HepG2 (cell line): ENCODE data around the gene LYRM7. TPM values are rescaled to one million over a fixed set of nuclear protein-coding genes. Genes with fewer than 3 reads are reported as not detected.
"Not testable (repeated sequence)": the region's sequence is repeated elsewhere in the genome, so short reads cannot be mapped to it uniquely, and the experiment has no call there.

ENCODE experiments used
- ATAC-seq: fragments of 200-7000 bp; cut with Tn5 transposase; 3 replicates; pipeline ENCODE4 v1.9.1; 2020; ENCODE audit warnings: mild to moderate bottlenecking, moderate library complexity
- BruUV-seq: library from RNA; stranded (reverse); fragments of 400-500 nt; replicated peaks from 2 replicates; lab custom pipeline; 2021; lab: Mats Ljungman, UMichigan
- CTCF ChIA-PET: fragments of 300-600 bp; formaldehyde crosslinking; extraction: SDS; loops from one replicate; lab custom pipeline; 2021; ENCODE audit warnings: low total read pairs, inconsistent platforms, low intra/inter-chr PET ratio; lab: Yijun Ruan, JAX
- POLR2A ChIA-PET: fragments of 350-600 bp; sonication (Branson Sonifier 250); formaldehyde crosslinking; loops from one replicate; lab custom pipeline; 2020; ENCODE audit warnings: antibody characterized with exemption, inconsistent platforms; lab: Yijun Ruan, JAX
- DNase-seq: peaks from one replicate; pipeline ENCODE4 v3.0.0-alpha.2; 2015; ENCODE audit warnings: low spot score
- FAIRE-seq: peaks from 3 replicates; lab custom pipeline; 2011; peaks lifted over from hg19 to GRCh38; lab: Jason Lieb, UNC
- H2AFZ ChIP-seq: one replicate; pipeline ENCODE4 v1.6.1; 2011; ENCODE audit warnings: low read length, inconsistent platforms
- H3K27ac ChIP-seq: fragments of 300-600 bp; 3 replicates; pipeline ENCODE4 v1.8.0; 2011; ENCODE audit warnings: mixed run types, mild to moderate bottlenecking, mixed read lengths, low read length, inconsistent platforms; ENCODE audit not compliant: insufficient read depth; ENCODE audit errors: extremely low read length
- H3K27me3 ChIP-seq, 2 experiments: fragments of 200-600 bp in 1 of 2; 2 replicates in 1 of 2; 3 replicates in 1 of 2; pipeline versions ENCODE4 v1.6.0 to v1.8.0; 2011; ENCODE audit warnings: low read length in 2 of 2, mild to moderate bottlenecking in 2 of 2, moderate library complexity in 2 of 2, inconsistent platforms in 1 of 2; ENCODE audit not compliant: insufficient read depth in 2 of 2, control insufficient read depth in 1 of 2
- H3K36me3 ChIP-seq, 2 experiments: fragments of 200-600 bp in 1 of 2; replicated peaks in 1 of 2; 2 replicates in 1 of 2; 3 replicates in 1 of 2; pipeline versions ENCODE4 v1.5.1 to v1.8.0; 2011; ENCODE audit warnings: low read length in 2 of 2, inconsistent platforms in 1 of 2; ENCODE audit not compliant: insufficient read depth in 2 of 2, control insufficient read depth in 1 of 2
- H3K4me1 ChIP-seq: 2 replicates; pipeline ENCODE4 v1.5.1; 2012; ENCODE audit warnings: low read length, inconsistent platforms; ENCODE audit not compliant: insufficient read depth
- H3K4me2 ChIP-seq: 2 replicates; pipeline ENCODE4 v1.6.0; 2011; ENCODE audit warnings: low read depth, low read length, inconsistent platforms
- H3K4me3 ChIP-seq, 3 experiments: fragments of 200-600 bp in 1 of 3; sonication (generic), shearing (Covaris generic) in 1 of 3; replicated peaks in 1 of 3; 2 replicates each; pipeline ENCODE4 v1.5.1; 2011 to 2016; ENCODE audit warnings: low read length in 3 of 3, inconsistent platforms in 2 of 3, low read depth in 2 of 3, mild to moderate bottlenecking in 2 of 3, control low read depth in 1 of 3, mixed read lengths in 1 of 3; ENCODE audit not compliant: insufficient read depth in 1 of 3
- H3K79me2 ChIP-seq: one replicate; pipeline ENCODE4 v1.6.1; 2011; ENCODE audit warnings: low read length, inconsistent platforms; ENCODE audit not compliant: insufficient read depth
- H3K9ac ChIP-seq: 2 replicates; pipeline ENCODE4 v1.6.0; 2011; ENCODE audit warnings: mild to moderate bottlenecking, low read depth, low read length, inconsistent platforms; ENCODE audit not compliant: insufficient read depth
- H3K9me3 ChIP-seq: 2 replicates; pipeline ENCODE4 v1.5.1; 2012; ENCODE audit warnings: mild to moderate bottlenecking, low read length
- H4K20me1 ChIP-seq: 2 replicates; pipeline ENCODE4 v1.6.0; 2011; ENCODE audit warnings: inconsistent platforms, mild to moderate bottlenecking, low read length, moderate library complexity; ENCODE audit not compliant: insufficient read depth
- CEBPB ChIP-seq: IDR thresholded peaks from 2 replicates; pipeline ENCODE4 v1.6.1; 2011; ENCODE audit warnings: low read depth, low read length, improper control_type of control experiment, borderline replicate concordance
- CEBPZ ChIP-seq: IDR thresholded peaks from 2 replicates; pipeline ENCODE4 v1.6.1; 2012; ENCODE audit warnings: low read length, improper control_type of control experiment
- KLF13 ChIP-seq: sonication (generic); formaldehyde crosslinking; IDR thresholded peaks from 2 replicates; pipeline ENCODE4 v1.4.0; 2020; ENCODE audit warnings: mild to moderate bottlenecking, missing genetic modification reagents
- MEF2D ChIP-seq: sonication (generic); formaldehyde crosslinking; IDR thresholded peaks from 2 replicates; pipeline ENCODE4 v1.5.1; 2020; ENCODE audit warnings: mild to moderate bottlenecking, missing genetic modification reagents
- PITX1 ChIP-seq: sonication (generic); formaldehyde crosslinking; IDR thresholded peaks from 2 replicates; pipeline ENCODE4 v1.5.1; 2020; ENCODE audit warnings: mild to moderate bottlenecking, missing genetic modification reagents
- SNAPC2 ChIP-seq: sonication (generic); formaldehyde crosslinking; IDR thresholded peaks from 2 replicates; pipeline ENCODE4 v1.8.1; 2022; ENCODE audit warnings: mild to moderate bottlenecking, missing genetic modification reagents
- TFAP4 ChIP-seq: sonication (generic); IDR thresholded peaks from 2 replicates; pipeline ENCODE4 v1.6.1; 2016; ENCODE audit warnings: low read depth, borderline replicate concordance
- ZNF672 ChIP-seq: sonication (generic); formaldehyde crosslinking; IDR thresholded peaks from 2 replicates; pipeline ENCODE4 v1.8.1; 2022; ENCODE audit warnings: missing genetic modification reagents
- ZNF777 ChIP-seq: sonication (generic); formaldehyde crosslinking; IDR thresholded peaks from 2 replicates; pipeline ENCODE4 v1.4.0; 2020; ENCODE audit warnings: missing genetic modification reagents
- WGBS: methylation state at CpG from one replicate; pipeline ENCODE4 v1.1.6; 2017; ENCODE audit warnings: low lambda C conversion rate; 5-methylcytosine and 5-hydroxymethylcytosine counted together
- in situ Hi-C: cut with HindIII; loops from 2 replicates; pipeline ENCODE4 v1.10.0; 2017; ENCODE audit warnings: low pct_unique_long_range_greater_than_20kb; ENCODE audit not compliant: extremely low pct_ligation_motif_present
- intact Hi-C: fragments of 100-400 bp; cut with micrococcal nuclease; formaldehyde crosslinking; loops from one replicate; pipeline ENCODE4 v1.10.0; 2022; ENCODE audit not compliant: unreplicated experiment
- polyA plus RNA-seq, 8 experiments: library from polyadenylated mRNA; depleted of rRNA in 3 of 8; stranded (reverse) in 7 of 8; unstranded in 1 of 8; fragments of >200 nt; fragmentation: Illumina TruSeq in 4 of 8; extraction: Trizol in 4 of 8; gene quantifications; 2 replicates each; pipeline versions ENCODE4 v1.2.1 to v1.2.3, GENCODE V29; 2011 to 2016; ENCODE audit warnings: low read depth in 4 of 8, missing spikeins in 1 of 8, mixed read lengths in 1 of 8; ENCODE audit not compliant: insufficient read depth in 1 of 8
- total RNA-seq, 5 experiments: library from RNA; depleted of rRNA; stranded (reverse); fragments of >200 nt; fragmentation: Illumina TruSeq; extraction: Trizol; gene quantifications; 2 replicates each; pipeline ENCODE4 v1.2.3, GENCODE V29; 2016; ENCODE audit warnings: low read depth in 1 of 5

The LYRM7 gene
- total and polyA plus RNA-seq, 2 of the 13 experiments (the other 11 are each of a cell fraction or from before 2014, with no cell fraction given): 3.0 to 5.5 TPM

- DNase-seq, BruUV-seq, POLR2A ChIA-PET, H2AFZ ChIP-seq, H3K4me3 ChIP-seq, CTCF ChIA-PET, H3K27me3 ChIP-seq, H3K4me2 ChIP-seq, H3K27ac ChIP-seq, H3K4me1 ChIP-seq, ATAC-seq, intact Hi-C loops, H3K79me2 ChIP-seq, in situ Hi-C loops, FAIRE-seq, H4K20me1 ChIP-seq, H3K9ac ChIP-seq, H3K9me3 ChIP-seq, H3K36me3 ChIP-seq: not testable (repeated sequence)
- WGBS: 71% methylated on average over 2 of the region's 2 CpGs
Measured at GRCh38 chr5:131133091-131133490, 37.7 kb upstream of the LYRM7 start.

GRCh38 chr5:131138406-131138805 is 32.3 kb upstream of the LYRM7 start:
- DNase-seq, POLR2A ChIA-PET, ATAC-seq, H3K27ac ChIP-seq, H4K20me1 ChIP-seq, H3K79me2 ChIP-seq, CTCF ChIA-PET, in situ Hi-C loops, H3K36me3 ChIP-seq, H3K4me1 ChIP-seq, H3K4me2 ChIP-seq, FAIRE-seq, H3K9ac ChIP-seq, BruUV-seq, H3K4me3 ChIP-seq, H3K27me3 ChIP-seq, H3K9me3 ChIP-seq, H2AFZ ChIP-seq, intact Hi-C loops: not testable (repeated sequence)
- WGBS: 0% methylated on average over 1 of the region's 5 CpGs

- WGBS: 49% methylated on average over 2 of the region's 2 CpGs
- no peaks in the 10 kb centered on the region for H4K20me1 ChIP-seq
- FAIRE-seq (no peak), ATAC-seq (no peak), DNase-seq (no peak)
- H3K9ac ChIP-seq: no peak overlapping the region
- CTCF ChIA-PET: no interaction called here
- intact Hi-C loops (no loop called here), in situ Hi-C loops (no loop called here)
- H3K4me1 ChIP-seq: no peaks in the 10 kb centered on the region
- no peak overlapping the region for H3K4me2 ChIP-seq
- no peaks in the 10 kb centered on the region for H3K27me3 ChIP-seq
- no TSS peak for BruUV-seq
- POLR2A ChIA-PET: no interaction called here
- H3K79me2 ChIP-seq: no peaks in the 10 kb centered on the region
- no peaks in the 10 kb centered on the region for H3K36me3 ChIP-seq
- no peaks in the 10 kb centered on the region for H3K9me3 ChIP-seq
- no peak overlapping the region for H3K27ac ChIP-seq
- no peak overlapping the region for H3K4me3 ChIP-seq
- H2AFZ ChIP-seq: no peak overlapping the region
- TF ChIP-seq TFAP4 (no peak), SNAPC2 (CRISPR knock-in tag) (no peak), ZNF777 (CRISPR knock-in tag) (no peak), PITX1 (no peak), CEBPB (no peak), KLF13 (no peak), ZNF672 (CRISPR knock-in tag) (no peak), CEBPZ (no peak), MEF2D (CRISPR knock-in tag) (no peak)
Measured at GRCh38 chr5:131139321-131139720, 31.4 kb upstream of the LYRM7 start.
